Inflammatory macrophage (primary cell): ENCODE measurements around the gene TIGD6.
"Not testable (repeated sequence)": the region's sequence is repeated elsewhere in the genome, so short reads cannot be mapped to it uniquely, and the experiment has no call there.

Source experiments
- DNase-seq, 2 donors: peaks; one replicate each; pipeline ENCODE4 v3.0.0-alpha.2; 2020 to 2022
- total RNA-seq, 18 experiments: gene quantifications; one replicate each; lab custom pipeline; 2026; ENCODE audit warnings: mixed read lengths in 6 of 18, inconsistent platforms in 2 of 18; lab: John Stamatoyannopoulos, UW

Gene TIGD6
- 4.0 to 14.3 (median 9.1) reads per million in 18 experiments for total RNA-seq

DNA sequence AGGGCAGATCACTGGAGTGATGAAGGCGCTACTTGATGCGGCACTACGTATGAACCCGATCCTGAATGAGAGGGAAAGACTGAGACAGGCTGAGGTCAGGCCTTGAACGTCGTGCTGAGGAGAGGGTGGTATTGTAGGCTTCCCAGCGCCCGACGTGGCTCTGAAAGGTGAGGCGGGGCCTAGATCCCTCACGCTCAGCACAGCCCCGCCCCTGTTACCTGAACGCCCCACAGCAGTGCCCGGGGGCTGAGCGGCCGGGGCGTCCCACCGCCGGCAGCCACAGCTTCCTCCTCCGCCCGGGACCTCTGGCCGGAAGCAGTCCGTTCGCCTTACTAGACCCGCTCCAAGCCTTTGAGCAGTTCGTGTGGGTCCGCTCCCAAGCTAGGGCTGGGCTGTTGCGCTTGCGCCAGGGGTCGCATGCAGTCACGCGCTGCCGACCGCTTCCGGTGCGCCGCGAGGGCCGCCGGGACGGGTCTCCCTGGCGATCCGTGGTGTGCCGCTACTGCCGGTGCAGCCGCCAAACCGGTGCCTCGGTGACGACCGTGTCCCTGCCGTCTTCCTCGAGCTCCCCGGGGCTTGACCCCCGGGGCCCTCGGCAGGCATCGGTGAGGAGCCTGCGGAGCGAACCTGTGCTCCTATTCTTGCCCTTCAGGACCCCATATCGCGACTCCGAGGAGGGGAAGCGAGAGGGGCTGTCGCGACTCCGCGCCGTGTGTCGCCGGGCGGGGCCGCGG is at the start of gene TIGD6, which contains the start of gene HMGXB3:
TSS of gene TIGD6 (minus strand) at position 399 of the 734 bp plus-strand sequence. CDS start 4,306 bp downstream, outside the sequence.
TSS of gene HMGXB3 (plus strand) at position 484 of the 734 bp plus-strand sequence. CDS start 4,114 bp downstream, outside the sequence.
- peak; percentile 94 to 96 for DNase-seq

DNA sequence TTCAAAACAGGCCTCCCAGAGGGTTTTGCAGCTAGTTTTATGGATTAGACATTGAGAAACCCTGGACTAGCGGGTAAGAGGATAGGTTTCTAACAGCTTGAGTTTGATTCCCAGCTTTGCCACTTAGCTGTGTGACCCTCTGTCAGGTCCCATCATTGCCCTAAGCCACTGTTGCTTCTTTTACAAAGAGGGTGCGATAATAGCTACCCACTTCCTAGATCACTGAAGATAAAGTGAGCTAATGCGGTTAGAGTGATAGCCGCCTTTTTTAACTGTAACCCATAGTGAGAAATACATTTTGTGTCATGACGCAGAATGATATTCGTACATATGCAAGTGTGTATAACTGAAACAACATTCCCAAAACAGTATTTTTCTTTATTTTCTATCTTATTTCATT is 45.6 kb upstream of the TIGD6 start:
- no peak for DNase-seq

DNA sequence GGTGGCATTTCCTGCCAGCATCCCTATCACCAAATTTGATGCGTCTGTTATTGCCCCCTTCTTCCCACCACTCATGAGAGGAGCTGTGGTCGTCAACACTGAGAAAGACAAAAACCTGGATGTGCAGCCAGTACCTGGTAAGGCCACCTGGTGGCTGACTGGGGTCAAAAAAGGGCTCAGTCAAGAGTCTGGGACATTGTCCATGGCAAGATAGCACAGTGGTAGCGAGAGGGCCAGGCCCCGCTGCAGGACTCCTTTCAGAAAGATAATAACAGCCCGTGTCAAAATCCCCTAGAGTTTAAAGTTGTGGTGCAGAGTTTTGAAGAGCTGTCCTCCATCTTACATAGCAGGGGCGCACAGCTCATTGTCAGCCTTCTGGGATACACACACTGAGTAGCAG is 45.1 kb upstream of the TIGD6 start:
- DNase-seq = no peak

- no peak for DNase-seq
These were observed 44.3 kb upstream of the TIGD6 start for GRCh38 chr5:150044712-150045111.

GRCh38 chr5:150044329-150044681 is 43.9 kb upstream of the TIGD6 start:
- DNase-seq = no peak

GRCh38 chr5:150043657-150044328 is 43.3 kb upstream of the TIGD6 start:
- DNase-seq = no peak

DNA sequence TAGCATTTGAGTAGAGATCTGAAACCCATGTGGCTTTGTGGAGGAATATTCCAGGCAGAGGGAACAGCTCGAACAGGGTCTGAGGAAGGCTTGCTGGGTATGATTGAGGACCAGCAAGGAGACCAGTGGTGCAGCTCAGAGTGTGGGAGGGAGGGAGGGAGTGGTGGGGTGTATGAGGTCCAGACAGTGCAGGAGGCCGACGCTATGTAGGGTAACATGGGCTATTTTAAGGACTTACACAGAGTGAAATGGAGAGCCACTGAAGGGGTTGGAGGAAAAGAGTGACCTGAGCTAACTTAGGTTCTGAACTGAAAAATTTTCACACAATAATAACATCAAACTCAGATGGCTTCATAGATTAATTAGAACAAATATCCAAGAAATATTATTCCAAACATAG is 42.0 kb upstream of the TIGD6 start:
- DNase-seq = no peak

GRCh38 chr5:150038547-150038946 is 38.1 kb upstream of the TIGD6 start:
- DNase-seq = no peak

GRCh38 chr5:150036513-150036912 is 36.1 kb upstream of the TIGD6 start:
- no peak for DNase-seq

DNA sequence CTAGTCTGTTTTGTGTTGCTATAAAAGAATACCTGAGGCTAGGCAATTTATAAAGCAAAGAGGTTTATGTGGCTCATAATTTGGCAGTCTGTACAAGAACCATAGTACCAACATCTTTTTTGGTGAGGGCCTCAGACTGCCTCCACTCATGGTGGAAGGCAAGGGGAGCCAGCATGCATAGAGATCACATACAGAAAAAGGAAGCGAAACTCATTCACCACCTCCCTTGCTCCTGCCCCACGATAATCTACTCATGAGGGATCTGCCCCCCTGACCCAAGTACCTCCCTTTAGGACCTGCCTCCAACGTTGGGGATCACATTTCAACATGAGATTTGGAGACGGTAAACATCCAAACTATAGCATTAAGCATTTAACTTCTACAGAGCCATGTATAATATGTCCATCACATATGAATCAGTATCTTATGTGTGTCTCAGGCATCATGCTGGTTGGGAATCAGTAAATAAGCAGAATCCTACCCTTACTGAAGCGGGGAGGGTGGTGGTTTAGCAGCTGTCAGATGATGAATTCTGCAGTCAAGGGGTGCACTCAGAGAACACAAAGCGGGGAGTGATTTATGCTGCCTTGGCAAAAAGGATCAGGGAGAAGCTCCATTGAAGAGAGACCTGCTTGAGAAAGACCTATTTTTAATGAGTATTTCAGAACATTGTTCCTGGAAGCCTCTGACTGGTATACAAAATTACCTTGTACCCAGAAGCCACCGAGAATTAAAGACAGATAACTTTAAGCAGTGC is 34.9 kb upstream of the TIGD6 start:
- DNase-seq = peak in 1 of 2 donors; percentile 33

DNA sequence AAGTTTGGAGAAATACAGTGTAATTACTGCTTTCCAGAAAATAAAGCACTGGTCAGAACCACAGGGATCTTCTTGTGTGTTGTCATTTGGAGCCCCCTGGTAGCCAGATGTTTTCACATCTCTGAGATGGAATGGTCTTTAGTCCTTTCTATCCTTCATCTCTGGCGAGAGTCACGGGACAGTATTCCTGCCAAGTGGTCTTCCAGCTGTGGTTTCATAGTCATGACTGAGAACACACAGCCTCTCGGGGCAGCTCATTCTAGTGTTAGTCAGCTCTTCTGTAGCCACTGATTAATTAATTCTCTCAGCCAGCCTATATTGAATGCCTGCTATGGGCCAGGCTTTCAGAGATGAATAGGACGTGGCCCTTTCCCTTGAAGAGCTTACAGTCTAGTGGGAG is 34.2 kb upstream of the TIGD6 start:
- no peak for DNase-seq

- no peak for DNase-seq
These were observed 32.9 kb upstream of the TIGD6 start for GRCh38 chr5:150033334-150033733.

DNA sequence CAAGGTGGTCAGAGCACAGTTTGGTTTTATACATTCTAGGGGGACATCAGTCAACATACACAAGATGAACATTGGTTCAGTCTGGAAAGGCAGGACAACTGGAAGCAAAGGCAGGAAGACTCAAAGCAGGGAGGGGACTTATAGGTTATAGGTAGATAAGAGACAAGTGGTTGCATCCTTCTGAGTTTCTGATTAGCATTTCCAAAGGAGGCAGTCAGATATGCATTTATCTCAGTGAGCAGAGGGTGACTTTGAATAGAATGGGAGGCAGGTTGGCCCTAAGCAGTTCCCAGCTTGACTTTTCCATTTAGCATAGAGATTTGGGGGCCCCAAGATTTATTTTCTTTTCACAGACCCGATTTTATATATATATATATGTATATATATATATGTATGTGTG is 27.6 kb upstream of the TIGD6 start:
- not testable (repeated sequence) for DNase-seq

GRCh38 chr5:150026682-150027172 is 26.3 kb upstream of the TIGD6 start:
- DNase-seq = no peak

GRCh38 chr5:150024346-150024984 is 24.0 kb upstream of the TIGD6 start:
- DNase-seq = peak in 1 of 2 donors; percentile 7

- DNase-seq = peak in 1 of 2 donors; percentile 22
These were observed 22.7 kb upstream of the TIGD6 start for GRCh38 chr5:150023136-150023535.

- DNase-seq = no peak
These were observed 22.2 kb upstream of the TIGD6 start for GRCh38 chr5:150022681-150023080.

DNA sequence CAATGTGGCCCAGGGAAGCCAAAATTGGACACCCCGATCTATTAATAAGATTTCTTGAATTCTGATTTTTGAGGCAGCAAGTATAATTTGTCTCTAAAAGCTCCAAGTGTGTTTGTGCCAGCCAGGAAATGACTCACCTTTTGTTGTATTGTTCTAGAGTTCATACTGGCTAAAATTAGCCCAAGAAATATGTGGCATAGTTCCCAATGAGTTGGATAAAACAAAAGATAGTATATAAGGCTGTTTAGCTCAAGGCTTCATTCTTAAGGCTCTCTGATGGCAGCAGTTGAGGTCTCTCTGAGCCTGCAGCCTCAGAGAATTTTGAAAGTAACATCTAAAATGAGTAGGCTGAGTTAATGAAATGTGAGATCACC is 21.7 kb upstream of the TIGD6 start:
- DNase-seq = no peak

DNA sequence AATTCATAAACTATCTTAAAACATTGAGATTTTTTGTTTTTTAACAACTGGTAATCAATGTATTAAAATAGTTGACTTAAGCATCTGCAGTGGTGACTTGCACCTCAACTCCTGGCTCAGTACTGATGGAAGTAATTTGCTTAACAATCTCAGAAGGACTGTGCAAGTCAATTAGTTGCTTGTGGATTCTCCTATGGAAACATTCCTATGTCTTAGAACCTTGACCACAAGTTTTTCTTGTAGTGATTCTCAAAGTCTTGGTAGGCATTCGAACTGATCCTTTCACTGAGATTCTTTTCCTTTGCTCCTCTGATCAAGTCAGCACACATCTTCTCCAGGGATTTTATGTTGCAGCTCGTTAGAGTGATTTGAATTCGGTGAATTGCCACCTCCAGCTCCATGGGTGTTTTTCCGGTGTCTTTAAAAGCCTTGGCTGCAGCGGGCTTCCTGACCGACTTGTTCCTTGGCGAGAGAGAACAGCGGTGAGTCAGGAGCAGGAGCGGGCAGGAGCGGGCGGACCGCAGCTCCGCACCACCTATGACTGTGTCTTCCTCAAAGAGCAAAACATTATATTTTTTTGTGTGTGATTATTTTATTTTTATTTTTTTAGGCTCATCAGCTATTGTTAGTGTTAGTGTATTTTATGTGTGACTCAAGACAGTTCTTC is 21.2 kb upstream of the TIGD6 start:
- no peak for DNase-seq

- DNase-seq = no peak
These were observed 19.8 kb upstream of the TIGD6 start for GRCh38 chr5:150020249-150020648.

- DNase-seq = no peak
These were observed 17.0 kb upstream of the TIGD6 start for GRCh38 chr5:150017226-150018005.
